ENCODE results near the gene NCBP3.
"Not testable (repeated sequence)": the region's sequence is repeated elsewhere in the genome, so short reads cannot be mapped to it uniquely, and the experiment has no call there.

NCBP3 gene

GRCh38 chr17:3788200-3788599 lies 57.8 kb downstream of the NCBP3 start:
- no peak for DNase-seq
- no CpG with 5 or more reads among the region's 2 CpGs for WGBS (ENCODE audit: extremely low coverage, insufficient coverage, low lambda C conversion rate)

GRCh38 chr17:3785323-3785722 lies 60.7 kb downstream of the NCBP3 start:
- not testable (repeated sequence) for H3K36me3 ChIP-seq (ENCODE audit: control insufficient read depth, insufficient read depth, low read length); H3K4me2 ChIP-seq (ENCODE audit: low read length); H3K9ac ChIP-seq (ENCODE audit: low read length); H4K8ac ChIP-seq (ENCODE audit: low read depth, low read length); H3K27ac ChIP-seq (ENCODE audit: low read depth, low read length); H2BK120ac ChIP-seq (ENCODE audit: low read depth, low read length); H3K4me1 ChIP-seq (ENCODE audit: control insufficient read depth, low read depth, low read length); H3K4ac ChIP-seq (ENCODE audit: low read depth, low read length); H2BK5ac ChIP-seq (ENCODE audit: low read length); H2BK15ac ChIP-seq (replicated peaks; ENCODE audit: low read depth); H3K79me2 ChIP-seq (ENCODE audit: control insufficient read depth, insufficient read depth, low read length); H4K5ac ChIP-seq (ENCODE audit: low read length); H3K4me3 ChIP-seq (ENCODE audit: low read length); H2AK5ac ChIP-seq (ENCODE audit: low read length); H3K18ac ChIP-seq (ENCODE audit: low read length); H3K79me1 ChIP-seq (ENCODE audit: low read length); H3K56ac ChIP-seq (ENCODE audit: low read length); H3K27me3 ChIP-seq (ENCODE audit: insufficient read depth, low read length, poor library complexity); DNase-seq; H3K23ac ChIP-seq (ENCODE audit: low read length)
- no CpG with 5 or more reads among the region's 5 CpGs for WGBS (ENCODE audit: extremely low coverage, insufficient coverage, low lambda C conversion rate)

More at GRCh38 chr17:3788200-3788599, 57.8 kb downstream of the NCBP3 start:
- H3K36me3 ChIP-seq (ENCODE audit: control insufficient read depth, insufficient read depth, low read length): no peaks in the 10 kb centered on the region
- no peaks in the 10 kb centered on the region for H3K27me3 ChIP-seq (ENCODE audit: insufficient read depth, low read length, poor library complexity)
- H3K4ac ChIP-seq (ENCODE audit: low read depth, low read length): no peak overlapping the region
- no peak overlapping the region for H4K8ac ChIP-seq (ENCODE audit: low read depth, low read length)
- H3K23ac ChIP-seq (ENCODE audit: low read length): no peak overlapping the region
- no peak overlapping the region for H2BK15ac ChIP-seq (replicated peaks; ENCODE audit: low read depth)
- H4K5ac ChIP-seq (ENCODE audit: low read length): no peak overlapping the region
- H3K27ac ChIP-seq (ENCODE audit: low read depth, low read length): no peak overlapping the region
- H2BK5ac ChIP-seq (ENCODE audit: low read length): no peak overlapping the region
- no peaks in the 10 kb centered on the region for H3K79me2 ChIP-seq (ENCODE audit: control insufficient read depth, insufficient read depth, low read length)
- H3K4me3 ChIP-seq (ENCODE audit: low read length): no peak overlapping the region
- no peak overlapping the region for H3K9ac ChIP-seq (ENCODE audit: low read length)
- H3K4me2 ChIP-seq (ENCODE audit: low read length): no peak overlapping the region
- no peak overlapping the region for H3K18ac ChIP-seq (ENCODE audit: low read length)
- no peaks in the 10 kb centered on the region for H3K4me1 ChIP-seq (ENCODE audit: control insufficient read depth, low read depth, low read length)
- no peaks in the 10 kb centered on the region for H3K79me1 ChIP-seq (ENCODE audit: low read length)
- no peak overlapping the region for H2BK120ac ChIP-seq (ENCODE audit: low read depth, low read length)
- H2AK5ac ChIP-seq (ENCODE audit: low read length): no peak overlapping the region
- no peak overlapping the region for H3K56ac ChIP-seq (ENCODE audit: low read length)

GRCh38 chr17:3782751-3783150 lies 63.3 kb downstream of the NCBP3 start:
- Histone ChIP-seq H2BK120ac (ENCODE audit: low read depth, low read length) (no peak overlapping the region), H3K18ac (ENCODE audit: low read length) (no peak overlapping the region), H3K79me1 (ENCODE audit: low read length) (no peaks in the 10 kb centered on the region), H3K27ac (ENCODE audit: low read depth, low read length) (no peak overlapping the region), H3K27me3 (ENCODE audit: insufficient read depth, low read length, poor library complexity) (no peaks in the 10 kb centered on the region), H3K4me2 (ENCODE audit: low read length) (no peak overlapping the region), H3K4me3 (ENCODE audit: low read length) (no peak overlapping the region), H2BK5ac (ENCODE audit: low read length) (no peak overlapping the region), H4K8ac (ENCODE audit: low read depth, low read length) (no peak overlapping the region), H4K5ac (ENCODE audit: low read length) (no peak overlapping the region), H3K4me1 (ENCODE audit: control insufficient read depth, low read depth, low read length) (no peaks in the 10 kb centered on the region), H3K9ac (ENCODE audit: low read length) (no peak overlapping the region), H3K79me2 (ENCODE audit: control insufficient read depth, insufficient read depth, low read length) (no peaks in the 10 kb centered on the region), H2BK15ac (replicated peaks; ENCODE audit: low read depth) (no peak overlapping the region), H3K56ac (ENCODE audit: low read length) (no peak overlapping the region), H3K36me3 (ENCODE audit: control insufficient read depth, insufficient read depth, low read length) (no peaks in the 10 kb centered on the region), H3K4ac (ENCODE audit: low read depth, low read length) (no peak overlapping the region), H2AK5ac (ENCODE audit: low read length) (no peak overlapping the region), H3K23ac (ENCODE audit: low read length) (no peak overlapping the region)
- no peak for DNase-seq
- WGBS (ENCODE audit: extremely low coverage, insufficient coverage, low lambda C conversion rate): no CpG with 5 or more reads among the region's 8 CpGs

- no peak overlapping the region for H3K4me2 ChIP-seq (ENCODE audit: low read length)
- H2BK15ac ChIP-seq (replicated peaks; ENCODE audit: low read depth): no peak overlapping the region
- no peaks in the 10 kb centered on the region for H3K27me3 ChIP-seq (ENCODE audit: insufficient read depth, low read length, poor library complexity)
- DNase-seq: no peak
- H3K4me3 ChIP-seq (ENCODE audit: low read length): no peak overlapping the region
- no peak overlapping the region for H3K23ac ChIP-seq (ENCODE audit: low read length)
- H3K4ac ChIP-seq (ENCODE audit: low read depth, low read length): no peak overlapping the region
- H4K8ac ChIP-seq (ENCODE audit: low read depth, low read length): no peak overlapping the region
- no peak overlapping the region for H3K18ac ChIP-seq (ENCODE audit: low read length)
- no peak overlapping the region for H2BK5ac ChIP-seq (ENCODE audit: low read length)
- no peaks in the 10 kb centered on the region for H3K4me1 ChIP-seq (ENCODE audit: control insufficient read depth, low read depth, low read length)
- H3K79me2 ChIP-seq (ENCODE audit: control insufficient read depth, insufficient read depth, low read length): no peaks in the 10 kb centered on the region
- H3K56ac ChIP-seq (ENCODE audit: low read length): no peak overlapping the region
- H3K79me1 ChIP-seq (ENCODE audit: low read length): no peaks in the 10 kb centered on the region
- no peak overlapping the region for H2AK5ac ChIP-seq (ENCODE audit: low read length)
- no peak overlapping the region for H2BK120ac ChIP-seq (ENCODE audit: low read depth, low read length)
- H3K27ac ChIP-seq (ENCODE audit: low read depth, low read length): no peak overlapping the region
- H3K9ac ChIP-seq (ENCODE audit: low read length): no peak overlapping the region
- no CpG with 5 or more reads among the region's 6 CpGs for WGBS (ENCODE audit: extremely low coverage, insufficient coverage, low lambda C conversion rate)
- H4K5ac ChIP-seq (ENCODE audit: low read length): no peak overlapping the region
- H3K36me3 ChIP-seq (ENCODE audit: control insufficient read depth, insufficient read depth, low read length): no peaks in the 10 kb centered on the region
Observed at GRCh38 chr17:3780986-3781385, 65.1 kb downstream of the NCBP3 start.

- H3K79me2 ChIP-seq (ENCODE audit: control insufficient read depth, insufficient read depth, low read length): no peaks in the 10 kb centered on the region
Observed at GRCh38 chr17:3777366-3778120, 68.5 kb downstream of the NCBP3 start.

GRCh38 chr17:3773966-3774365 lies 72.1 kb downstream of the NCBP3 start:
- no peaks in the 10 kb centered on the region for H3K79me2 ChIP-seq (ENCODE audit: control insufficient read depth, insufficient read depth, low read length)
- H3K56ac ChIP-seq (ENCODE audit: low read length): no peak overlapping the region
- no peak overlapping the region for H3K4ac ChIP-seq (ENCODE audit: low read depth, low read length)
- H3K23ac ChIP-seq (ENCODE audit: low read length): no peak overlapping the region
- H4K8ac ChIP-seq (ENCODE audit: low read depth, low read length): no peak overlapping the region
- no peaks in the 10 kb centered on the region for H3K27me3 ChIP-seq (ENCODE audit: insufficient read depth, low read length, poor library complexity)
- H3K9ac ChIP-seq (ENCODE audit: low read length): no peak overlapping the region
- no peaks in the 10 kb centered on the region for H3K4me1 ChIP-seq (ENCODE audit: control insufficient read depth, low read depth, low read length)
- H3K4me3 ChIP-seq (ENCODE audit: low read length): no peak overlapping the region
- no peak overlapping the region for H3K4me2 ChIP-seq (ENCODE audit: low read length)
- H2AK5ac ChIP-seq (ENCODE audit: low read length): no peak overlapping the region
- no peak overlapping the region for H2BK5ac ChIP-seq (ENCODE audit: low read length)
- H3K18ac ChIP-seq (ENCODE audit: low read length): no peak overlapping the region
- H3K36me3 ChIP-seq (ENCODE audit: control insufficient read depth, insufficient read depth, low read length): no peaks in the 10 kb centered on the region
- DNase-seq: no peak
- H2BK15ac ChIP-seq (replicated peaks; ENCODE audit: low read depth): no peak overlapping the region
- H3K27ac ChIP-seq (ENCODE audit: low read depth, low read length): no peak overlapping the region
- H4K5ac ChIP-seq (ENCODE audit: low read length): no peak overlapping the region
- H2BK120ac ChIP-seq (ENCODE audit: low read depth, low read length): no peak overlapping the region
- no CpG with 5 or more reads among the region's 3 CpGs for WGBS (ENCODE audit: extremely low coverage, insufficient coverage, low lambda C conversion rate)
- no peaks in the 10 kb centered on the region for H3K79me1 ChIP-seq (ENCODE audit: low read length)

More at GRCh38 chr17:3777366-3778120, 68.5 kb downstream of the NCBP3 start:
- Histone ChIP-seq H3K4me1 (ENCODE audit: control insufficient read depth, low read depth, low read length) (no peaks in the 10 kb centered on the region), H3K9ac (ENCODE audit: low read length) (no peak overlapping the region), H2BK120ac (ENCODE audit: low read depth, low read length) (no peak overlapping the region), H3K23ac (ENCODE audit: low read length) (no peak overlapping the region), H4K5ac (ENCODE audit: low read length) (no peak overlapping the region), H3K27me3 (ENCODE audit: insufficient read depth, low read length, poor library complexity) (no peaks in the 10 kb centered on the region), H3K18ac (ENCODE audit: low read length) (no peak overlapping the region), H3K27ac (ENCODE audit: low read depth, low read length) (no peak overlapping the region), H4K8ac (ENCODE audit: low read depth, low read length) (no peak overlapping the region), H3K4me2 (ENCODE audit: low read length) (no peak overlapping the region), H2BK15ac (replicated peaks; ENCODE audit: low read depth) (no peak overlapping the region), H3K4me3 (ENCODE audit: low read length) (no peak overlapping the region), H2BK5ac (ENCODE audit: low read length) (no peak overlapping the region), H2AK5ac (ENCODE audit: low read length) (no peak overlapping the region), H3K56ac (ENCODE audit: low read length) (no peak overlapping the region), H3K79me1 (ENCODE audit: low read length) (no peaks in the 10 kb centered on the region), H3K36me3 (ENCODE audit: control insufficient read depth, insufficient read depth, low read length) (no peaks in the 10 kb centered on the region), H3K4ac (ENCODE audit: low read depth, low read length) (no peak overlapping the region)
- no CpG with 5 or more reads among the region's 20 CpGs for WGBS (ENCODE audit: extremely low coverage, insufficient coverage, low lambda C conversion rate)
- no peak for DNase-seq
